K562 (cell line): Measurements from ENCODE around the gene CLDND1. TPM values are rescaled to one million over a fixed set of nuclear protein-coding genes. Genes with fewer than 3 reads are reported as not detected.
A peak's percentile ranks its signal among the peaks of the same experiment; 100 is the strongest.

Source experiments
- ATAC-seq: fragments of 200-7000 bp; cut with Tn5 transposase; 3 replicates; pipeline ENCODE4 v1.9.1; 2020; ENCODE audit warnings: moderate library complexity
- BruUV-seq: library from RNA; stranded (reverse); fragments of 400-500 nt; replicated peaks from 2 replicates; lab custom pipeline; 2021; lab: Mats Ljungman, UMichigan
- CTCF ChIA-PET: fragments of 300-600 bp; formaldehyde crosslinking; extraction: SDS; loops from one replicate; lab custom pipeline; 2021; ENCODE audit warnings: low intra/inter-chr PET ratio; lab: Yijun Ruan, JAX
- POLR2A ChIA-PET: fragments of 300-600, 350-650 bp; sonication (Branson Sonifier 250); formaldehyde crosslinking; extraction: SDS; loops from one replicate; lab custom pipeline; 2021; ENCODE audit warnings: antibody characterized with exemption, inconsistent platforms; lab: Yijun Ruan, JAX
- DNase-seq, 4 experiments: peaks; one replicate each; pipeline versions ENCODE4 v3.0.0 to v3.0.0-alpha.2; 2011 to 2018; ENCODE audit warnings: low spot score in 3 of 4, mixed read lengths in 3 of 4; ENCODE audit errors: extremely low read depth in 1 of 4
- FAIRE-seq: peaks from 2 replicates; lab custom pipeline; 2011; peaks lifted over from hg19 to GRCh38; lab: Jason Lieb, UNC
- H2AFZ ChIP-seq: 2 replicates; pipeline ENCODE4 v1.6.0; 2011; ENCODE audit warnings: low read depth, low read length, control low read depth, inconsistent platforms
- H3K27ac ChIP-seq: fragments of 200-600 bp; 3 replicates; pipeline ENCODE4 v1.8.0; 2011; ENCODE audit warnings: low read depth, mild to moderate bottlenecking, control low read depth, inconsistent platforms, low read length, moderate library complexity, mixed read lengths; ENCODE audit errors: extremely low read depth
- H3K27me3 ChIP-seq, 2 experiments: fragments of 300-600 bp in 1 of 2; 2 replicates in 1 of 2; 3 replicates in 1 of 2; pipeline versions ENCODE4 v1.6.0 to v1.8.0; 2011; ENCODE audit warnings: inconsistent platforms in 2 of 2, low read length in 2 of 2, mild to moderate bottlenecking in 1 of 2, mixed read lengths in 1 of 2, moderate library complexity in 1 of 2; ENCODE audit not compliant: control insufficient read depth in 2 of 2, insufficient read depth in 2 of 2
- H3K36me3 ChIP-seq: fragments of 300-600 bp; 3 replicates; pipeline ENCODE4 v1.8.0; 2011; ENCODE audit warnings: mild to moderate bottlenecking, low read length, inconsistent platforms; ENCODE audit not compliant: control insufficient read depth, insufficient read depth
- H3K4me1 ChIP-seq, 2 experiments: fragments of 200-600 bp in 1 of 2; replicated peaks in 1 of 2; 2 replicates in 1 of 2; 3 replicates in 1 of 2; pipeline versions ENCODE4 v1.5.1 to v1.8.0; 2011; ENCODE audit warnings: inconsistent platforms in 2 of 2, low read length in 2 of 2, mild to moderate bottlenecking in 1 of 2, mixed read lengths in 1 of 2, moderate library complexity in 1 of 2; ENCODE audit not compliant: control insufficient read depth in 2 of 2, insufficient read depth in 2 of 2
- H3K4me2 ChIP-seq: 2 replicates; pipeline ENCODE4 v1.6.1; 2011; ENCODE audit warnings: low read length, control low read depth, inconsistent platforms, mixed read lengths; ENCODE audit not compliant: insufficient read depth
- H3K4me3 ChIP-seq: fragments of 200-600 bp; sonication (generic), shearing (Covaris generic); 2 replicates; pipeline ENCODE4 v1.5.1; 2016; ENCODE audit warnings: control low read depth, inconsistent platforms
- H3K79me2 ChIP-seq: fragments of 200-600 bp; 3 replicates; pipeline ENCODE4 v1.8.0; 2011; ENCODE audit warnings: low read length, inconsistent platforms; ENCODE audit not compliant: control insufficient read depth, insufficient read depth
- H3K9ac ChIP-seq, 2 experiments: 2 replicates each; pipeline versions ENCODE4 v1.6.0 to v1.6.1; 2011; ENCODE audit warnings: low read depth in 2 of 2, low read length in 2 of 2, control low read depth in 1 of 2, inconsistent platforms in 1 of 2, mild to moderate bottlenecking in 1 of 2, mixed read lengths in 1 of 2; ENCODE audit not compliant: insufficient read depth in 1 of 2
- H3K9me1 ChIP-seq: one replicate; pipeline ENCODE4 v1.6.0; 2011; ENCODE audit warnings: inconsistent platforms, mild to moderate bottlenecking, low read length, moderate library complexity; ENCODE audit not compliant: control insufficient read depth, insufficient read depth
- H3K9me3 ChIP-seq: replicated peaks from 2 replicates; pipeline ENCODE4 v1.5.1; 2011; ENCODE audit warnings: low read depth, low read length, inconsistent platforms; ENCODE audit not compliant: control insufficient read depth, insufficient read depth
- H4K20me1 ChIP-seq: replicated peaks from 2 replicates; pipeline ENCODE4 v1.6.1; 2011; ENCODE audit warnings: low read length, inconsistent platforms, mixed read lengths; ENCODE audit not compliant: control insufficient read depth, insufficient read depth
- CBFB ChIP-seq: sonication (generic); formaldehyde crosslinking; IDR thresholded peaks from 2 replicates; pipeline ENCODE4 v1.4.0; 2020; ENCODE audit warnings: mild to moderate bottlenecking, missing genetic modification reagents
- ERF ChIP-seq: fragments of 450-650 bp; formaldehyde crosslinking; IDR thresholded peaks from 2 replicates; pipeline ENCODE4 v1.4.0; 2020; ENCODE audit warnings: mild to moderate bottlenecking, mixed read lengths
- FUS ChIP-seq: fragments of 200-400 bp; formaldehyde crosslinking; optimal IDR thresholded peaks from 2 replicates; pipeline ENCODE3; 2017; ENCODE audit warnings: low read depth, low read length
- L3MBTL2 ChIP-seq: fragments of 450-650 bp; IDR thresholded peaks from 2 replicates; pipeline ENCODE4 v1.6.1; 2016; ENCODE audit warnings: mild to moderate bottlenecking, moderate library complexity
- MYBL2 ChIP-seq, 2 experiments: fragments of 450-650 bp in 1 of 2; sonication (generic) in 1 of 2; formaldehyde crosslinking in 1 of 2; IDR thresholded peaks; 2 replicates each; pipeline versions ENCODE4 v1.6.1 to v1.8.1; 2017 to 2022; ENCODE audit warnings: borderline replicate concordance in 1 of 2, inconsistent platforms in 1 of 2, low read depth in 1 of 2, mild to moderate bottlenecking in 1 of 2, missing genetic modification reagents in 1 of 2, moderate library complexity in 1 of 2
- MYC ChIP-seq, 2 experiments: fragments of 250-450 bp in 1 of 2; sonication (Bioruptor Pico) in 1 of 2; IDR thresholded peaks; 2 replicates each; pipeline versions ENCODE4 v1.5.1 to v1.6.1; 2012 to 2021; ENCODE audit warnings: low read depth in 2 of 2, borderline replicate concordance in 1 of 2, improper control_type of control experiment in 1 of 2, low read length in 1 of 2, mild to moderate bottlenecking in 1 of 2, moderate library complexity in 1 of 2
- PHF21A ChIP-seq: fragments of 450-650 bp; IDR thresholded peaks from 2 replicates; pipeline ENCODE4 v1.6.1; 2017; ENCODE audit warnings: low read depth, borderline replicate concordance
- POLR2A ChIP-seq: fragments of 450-650 bp; conservative IDR thresholded peaks from 2 replicates; pipeline ENCODE4 v1.6.1; 2016
- RBM15 ChIP-seq: fragments of 200-400 bp; formaldehyde crosslinking; IDR thresholded peaks from 2 replicates; pipeline ENCODE4 v1.6.1; 2018; ENCODE audit warnings: mild to moderate bottlenecking, low read length, moderate library complexity; ENCODE audit not compliant: insufficient read depth
- TAF7 ChIP-seq: fragments of 450-650 bp; IDR thresholded peaks from 2 replicates; pipeline ENCODE4 v1.6.1; 2016; ENCODE audit warnings: missing genetic modification characterization, missing compliant biosample characterization
- ZBED1 ChIP-seq: IDR thresholded peaks from 2 replicates; pipeline ENCODE4 v1.6.1; 2014
- ZNF830 ChIP-seq: fragments of 250-450 bp; sonication (Bioruptor Pico); IDR thresholded peaks from 2 replicates; pipeline ENCODE4 v1.5.0; 2021; ENCODE audit warnings: mild to moderate bottlenecking
- WGBS: fragments of 100-300 bp; shearing (Covaris generic); methylation state at CpG from one replicate; pipeline ENCODE4 v1.1.6; 2016; ENCODE audit warnings: low coverage, mixed read lengths; ENCODE audit not compliant: insufficient coverage; ENCODE audit errors: missing lambda C conversion rate; 5-methylcytosine and 5-hydroxymethylcytosine counted together
- in situ Hi-C: fragments of 300-500 bp; cut with MboI; formaldehyde crosslinking; loops from 4 replicates; pipeline ENCODE4 v1.15.0; 2018; ENCODE audit warnings: inconsistent platforms, mixed read lengths
- intact Hi-C: fragments of 100-400 bp; cut with micrococcal nuclease; formaldehyde crosslinking; loops from 2 replicates; pipeline ENCODE4 v1.14.2; 2022
- polyA plus RNA-seq, 8 experiments: library from polyadenylated mRNA; depleted of rRNA in 4 of 8; stranded (reverse) in 5 of 8; unstranded in 3 of 8; fragments of >200 nt; fragmentation: Nextera tagmentation in 2 of 8; fragmentation: Illumina TruSeq in 1 of 8; extraction: Ambion mirVana in 2 of 8; extraction: Trizol in 1 of 8; gene quantifications; 2 replicates each; pipeline versions ENCODE4 v1.2.1 to v1.2.3, GENCODE V29; 2011 to 2014; ENCODE audit warnings: inconsistent platforms in 1 of 8, missing spikeins in 1 of 8
- total RNA-seq, 7 experiments: library from RNA; depleted of rRNA in 6 of 7; stranded (reverse); fragments of >200 nt in 6 of 7; fragmentation: Illumina TruSeq in 2 of 7; extraction: Trizol in 2 of 7; gene quantifications; 2 replicates each; pipeline versions ENCODE4 v1.2.1 to v1.2.3, GENCODE V29; 2011 to 2021; ENCODE audit warnings: low replicate concordance in 1 of 7
- TF ChIP-seq, protein P1 (sequence below): sonication (generic); formaldehyde crosslinking; IDR thresholded peaks from 2 replicates; pipeline ENCODE4 v1.8.0; 2022; ENCODE audit warnings: mild to moderate bottlenecking, missing genetic modification reagents
- TF ChIP-seq, protein P2 (sequence below): sonication (generic); formaldehyde crosslinking; IDR thresholded peaks from 2 replicates; pipeline ENCODE4 v1.8.0; 2022; ENCODE audit warnings: mild to moderate bottlenecking, missing genetic modification reagents

CLDND1 gene
- total and polyA plus RNA-seq, 9 of the 15 experiments (the other 6 are each of a cell fraction or from before 2014, with no cell fraction given): 29.2 to 141 (median 60.7) TPM

DNA sequence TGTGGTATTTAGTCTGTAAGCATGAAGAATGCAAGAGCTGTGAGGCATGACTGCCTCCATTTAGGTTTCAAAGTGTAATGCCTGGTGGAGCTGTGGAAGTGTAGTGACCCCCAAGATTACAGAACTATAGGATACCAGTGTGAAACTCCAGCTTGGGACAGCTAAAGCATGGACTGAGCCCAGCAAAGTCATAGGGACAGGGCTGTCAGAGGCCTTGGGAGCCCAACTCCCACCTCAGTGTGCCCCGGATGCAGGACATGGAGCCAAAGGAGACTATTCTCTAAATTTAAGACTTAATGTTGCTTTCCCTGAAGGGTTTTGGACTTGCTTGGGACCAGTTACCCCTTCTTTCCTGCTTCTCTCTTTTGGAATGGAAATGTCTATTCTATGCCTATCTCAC, 19.9 kb upstream of the CLDND1 start:
- in situ Hi-C loops: no loop called here
- DNase-seq: no peak
- TF ChIP-seq FUS (no peak), TAF7 (tag) (no peak), CBFB (CRISPR knock-in tag) (no peak), L3MBTL2 (no peak), RBM15 (no peak), ZBED1 (no peak)
- TF ChIP-seq, all 486 proteins: peak for 0
- Histone ChIP-seq H3K36me3 (no peaks in the 10 kb centered on the region), H3K4me3 (no peak overlapping the region), H3K27ac (no peak overlapping the region), H4K20me1 (no peaks in the 10 kb centered on the region), H3K79me2 (no peaks in the 10 kb centered on the region), H3K27me3 (no peaks in the 10 kb centered on the region), H3K4me1 (no peaks in the 10 kb centered on the region; a peak in 1 of 5 replicates), H3K9me3 (no peaks in the 10 kb centered on the region), H3K4me2 (no peak overlapping the region), H3K9me1 (no peaks in the 10 kb centered on the region), H3K9ac (no peak overlapping the region), H2AFZ (peak overlapping the region; percentile 55; the same call in 1 of the 2 replicates)
- BruUV-seq: no TSS peak
- ChIA-PET CTCF (no interaction called here), POLR2A (no interaction called here)
- WGBS: 100% methylated on average over 1 of the region's 1 CpG
- no peak for FAIRE-seq
- intact Hi-C loops: no loop called here
- ATAC-seq: peak; percentile 51; the same call in 2 of the 3 replicates

DNA sequence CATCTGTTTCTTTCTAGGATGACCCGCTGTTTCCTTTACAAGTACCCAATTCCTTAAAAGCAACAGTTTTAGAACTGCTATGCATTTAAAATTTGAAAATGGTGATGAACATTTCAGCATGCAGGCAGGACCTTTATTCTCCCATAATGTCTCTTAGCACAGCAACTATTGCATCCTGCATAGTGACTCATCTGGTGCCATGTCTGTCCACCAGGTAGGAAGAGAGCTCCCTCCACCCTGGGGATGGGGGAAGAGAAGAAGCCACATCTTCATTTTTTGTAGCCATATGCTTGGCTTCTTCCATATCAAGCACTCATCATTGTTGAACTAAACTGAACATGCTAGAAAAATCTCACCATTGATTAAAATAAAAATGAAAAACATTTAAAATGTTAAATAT, 19.0 kb upstream of the CLDND1 start:
- H3K27me3 ChIP-seq: no peaks in the 10 kb centered on the region
- POLR2A ChIA-PET: no interaction called here
- no peaks in the 10 kb centered on the region for H4K20me1 ChIP-seq

More for the DNA sequence above, 19.0 kb upstream of the CLDND1 start:
- TF ChIP-seq, protein P1, sequence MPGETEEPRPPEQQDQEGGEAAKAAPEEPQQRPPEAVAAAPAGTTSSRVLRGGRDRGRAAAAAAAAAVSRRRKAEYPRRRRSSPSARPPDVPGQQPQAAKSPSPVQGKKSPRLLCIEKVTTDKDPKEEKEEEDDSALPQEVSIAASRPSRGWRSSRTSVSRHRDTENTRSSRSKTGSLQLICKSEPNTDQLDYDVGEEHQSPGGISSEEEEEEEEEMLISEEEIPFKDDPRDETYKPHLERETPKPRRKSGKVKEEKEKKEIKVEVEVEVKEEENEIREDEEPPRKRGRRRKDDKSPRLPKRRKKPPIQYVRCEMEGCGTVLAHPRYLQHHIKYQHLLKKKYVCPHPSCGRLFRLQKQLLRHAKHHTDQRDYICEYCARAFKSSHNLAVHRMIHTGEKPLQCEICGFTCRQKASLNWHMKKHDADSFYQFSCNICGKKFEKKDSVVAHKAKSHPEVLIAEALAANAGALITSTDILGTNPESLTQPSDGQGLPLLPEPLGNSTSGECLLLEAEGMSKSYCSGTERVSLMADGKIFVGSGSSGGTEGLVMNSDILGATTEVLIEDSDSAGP (CRISPR knock-in tag): no peak
- TF ChIP-seq ZNF830 (CRISPR knock-in tag) (no peak), MYC (IDR thresholded peaks at IDR 0.05; ENCODE audit: low read depth, low read length) (no peak), MYC (CRISPR knock-in tag; IDR thresholded peaks at IDR 0.05; ENCODE audit: borderline replicate concordance, low read depth) (no peak), PHF21A (no peak), RBM15 (no peak), POLR2A (no peak), MYBL2 (IDR thresholded peaks at IDR 0.05; ENCODE audit: low read depth) (no peak), MYBL2 (CRISPR knock-in tag; IDR thresholded peaks at IDR 0.05; ENCODE audit: borderline replicate concordance) (no peak), ERF (CRISPR knock-in tag) (no peak)
- TF ChIP-seq, protein P2, sequence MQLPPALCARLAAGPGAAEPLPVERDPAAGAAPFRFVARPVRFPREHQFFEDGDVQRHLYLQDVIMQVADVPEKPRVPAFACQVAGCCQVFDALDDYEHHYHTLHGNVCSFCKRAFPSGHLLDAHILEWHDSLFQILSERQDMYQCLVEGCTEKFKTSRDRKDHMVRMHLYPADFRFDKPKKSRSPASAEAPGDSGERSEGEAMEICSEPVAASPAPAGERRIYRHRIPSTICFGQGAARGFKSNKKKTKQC: no peak
- TF ChIP-seq, all 486 proteins: peak for 0
- H3K9me3 ChIP-seq: no peaks in the 10 kb centered on the region
- H3K9me1 ChIP-seq: no peaks in the 10 kb centered on the region
- no TSS peak for BruUV-seq
- ATAC-seq (0 out of 3 replicates have a peak, but pooled peaks have one; percentile 51), DNase-seq (no peak), FAIRE-seq (no peak)
- H3K4me1 ChIP-seq: no peaks in the 10 kb centered on the region; a peak in 1 of 5 replicates
- intact Hi-C loops (no loop called here), in situ Hi-C loops (no loop called here)
- CTCF ChIA-PET: no interaction called here
- no peak overlapping the region for H3K27ac ChIP-seq
- H3K4me2 ChIP-seq: no peak overlapping the region
- H3K9ac ChIP-seq: no peak overlapping the region
- H3K79me2 ChIP-seq: no peaks in the 10 kb centered on the region
- no peaks in the 10 kb centered on the region for H3K36me3 ChIP-seq
- no peak overlapping the region for H2AFZ ChIP-seq
- 89% methylated on average over 1 of the region's 1 CpG for WGBS
- H3K4me3 ChIP-seq: no peak overlapping the region
